ENCODE measurements around the gene SPOCK2.

- TF ChIP-seq POLR2AphosphoS5 (IDR thresholded peaks at IDR 0.05; ENCODE audit: low read depth, low read length): no peak
- no peak for TF ChIP-seq CTCF (IDR thresholded peaks at IDR 0.05)
Measured at GRCh38 chr10:72092171-72092924, 4.0 kb upstream of the SPOCK2 start.
